SJSA1 (cell line): ENCODE results near the gene ARID2. TPM values are rescaled to one million over a fixed set of nuclear protein-coding genes. Genes with fewer than 3 reads are reported as not detected.
A peak's percentile ranks its signal among the peaks of the same experiment; 100 is the strongest.

Source experiments
- DNase-seq, 2 experiments: peaks; one replicate each; pipeline ENCODE4 v3.0.0-alpha.2; 2015 to 2020; ENCODE audit warnings: low spot score in 2 of 2, low read depth in 1 of 2
- H3K27ac ChIP-seq: fragments of 250-450 bp; sonication (Bioruptor Pico); 2 replicates; pipeline ENCODE4 v1.5.1; 2020; ENCODE audit warnings: mild to moderate bottlenecking, moderate library complexity
- H3K27me3 ChIP-seq: fragments of 250-450 bp; sonication (Bioruptor Pico); replicated peaks from 2 replicates; pipeline ENCODE4 v1.5.1; 2020; ENCODE audit warnings: mild to moderate bottlenecking, moderate library complexity
- H3K36me3 ChIP-seq: fragments of 250-450 bp; sonication (Bioruptor Pico); 2 replicates; pipeline ENCODE4 v1.5.1; 2020; ENCODE audit warnings: mild to moderate bottlenecking
- H3K4me1 ChIP-seq: fragments of 250-450 bp; sonication (Bioruptor Pico); replicated peaks from 2 replicates; pipeline ENCODE4 v1.6.1; 2021; ENCODE audit warnings: mild to moderate bottlenecking
- H3K4me3 ChIP-seq: fragments of 250-450 bp; sonication (Bioruptor Pico); 2 replicates; pipeline ENCODE4 v1.5.1; 2020; ENCODE audit warnings: mild to moderate bottlenecking
- H3K9me3 ChIP-seq: fragments of 250-450 bp; sonication (Bioruptor Pico); replicated peaks from 2 replicates; pipeline ENCODE4 v1.5.1; 2020; ENCODE audit warnings: mild to moderate bottlenecking
- total RNA-seq: library from RNA; depleted of rRNA; stranded (reverse); fragments of >200 nt; shearing (Covaris generic); gene quantifications from 2 replicates; pipeline ENCODE4 v1.2.3, GENCODE V29; 2014

The ARID2 gene
- total RNA-seq, 1 experiment from 2014 or later, result 12.0 TPM

DNA sequence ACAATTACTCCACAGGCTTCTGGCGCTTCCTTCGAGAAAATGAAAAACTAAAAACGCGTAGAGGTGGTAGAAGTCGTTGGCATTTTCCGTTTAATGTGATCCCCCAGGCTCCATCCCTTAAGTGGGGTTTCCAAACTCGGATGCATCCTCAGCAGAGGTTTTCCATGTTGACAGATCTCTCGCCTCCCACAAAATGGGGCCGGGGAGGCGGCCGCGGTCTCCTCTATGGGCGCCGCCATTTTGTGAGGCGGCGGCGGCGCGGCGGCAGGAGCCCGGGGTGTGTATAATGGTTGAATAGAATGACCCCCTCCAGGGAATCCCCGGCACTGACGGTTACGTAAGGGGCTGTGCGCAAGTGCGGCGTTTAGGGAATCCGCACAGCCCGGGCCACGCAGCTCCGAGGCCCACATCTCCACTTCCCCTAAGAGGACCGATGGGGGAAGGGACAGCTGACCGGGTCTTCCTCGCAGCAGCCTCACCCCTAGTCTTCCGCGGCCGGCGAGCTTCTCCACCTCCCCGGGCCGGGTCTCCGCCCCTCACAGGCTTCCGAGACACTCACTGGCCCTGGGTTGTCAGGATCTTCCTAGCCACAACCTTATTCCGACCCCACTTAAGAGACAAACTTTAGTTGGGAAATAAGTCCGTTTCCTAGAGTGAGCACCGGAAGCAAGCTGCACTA, 2.1 kb upstream of the ARID2 start:
- Histone ChIP-seq H3K27me3 (no peaks in the 10 kb centered on the region), H3K4me1 (peaks cover 8% of the 10 kb centered on the region; the same call in 1 of the 2 replicates), H3K36me3 (peaks cover 12% of the 10 kb centered on the region), H3K4me3 (peak overlapping the region; percentile 69), H3K27ac (peak overlapping the region; percentile 88), H3K9me3 (no peaks in the 10 kb centered on the region)
- peak; percentile 97 for DNase-seq

DNA sequence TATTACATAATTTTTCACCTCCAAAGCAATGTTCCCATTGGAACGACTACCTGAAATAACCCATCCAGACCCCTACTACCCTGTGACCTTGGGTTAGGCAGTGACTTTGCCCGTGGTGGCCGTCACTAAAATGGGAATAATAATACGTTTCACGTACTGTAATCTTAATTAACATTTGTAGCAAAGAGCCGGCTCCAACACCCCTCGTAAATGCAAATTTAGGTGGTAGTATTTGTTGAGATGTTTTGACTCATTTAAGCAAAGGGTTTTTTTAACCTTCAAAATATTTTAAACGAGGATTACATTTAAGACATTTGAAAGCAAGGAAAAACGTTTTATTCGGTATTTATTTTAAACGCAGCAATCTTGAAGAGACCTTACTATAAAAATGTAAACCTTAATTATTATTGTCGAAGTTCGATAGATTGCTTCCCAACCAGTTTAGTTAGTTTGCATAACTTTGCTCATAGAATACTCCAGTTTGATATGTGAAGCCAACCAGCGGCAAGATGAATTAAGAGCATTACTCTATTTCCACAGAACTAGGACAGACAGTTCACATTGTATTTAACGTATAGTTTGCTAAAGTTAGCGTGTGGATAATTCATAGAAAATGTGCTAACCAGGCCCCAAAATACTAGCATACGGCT, 1.4 kb upstream of the ARID2 start:
- Histone ChIP-seq H3K4me3 (peak overlapping the region; percentile 69), H3K27ac (peak overlapping the region; percentile 88), H3K4me1 (peaks cover 8% of the 10 kb centered on the region; the same call in 1 of the 2 replicates), H3K36me3 (peaks cover 16% of the 10 kb centered on the region), H3K27me3 (no peaks in the 10 kb centered on the region), H3K9me3 (no peaks in the 10 kb centered on the region)
- no peak for DNase-seq

DNA sequence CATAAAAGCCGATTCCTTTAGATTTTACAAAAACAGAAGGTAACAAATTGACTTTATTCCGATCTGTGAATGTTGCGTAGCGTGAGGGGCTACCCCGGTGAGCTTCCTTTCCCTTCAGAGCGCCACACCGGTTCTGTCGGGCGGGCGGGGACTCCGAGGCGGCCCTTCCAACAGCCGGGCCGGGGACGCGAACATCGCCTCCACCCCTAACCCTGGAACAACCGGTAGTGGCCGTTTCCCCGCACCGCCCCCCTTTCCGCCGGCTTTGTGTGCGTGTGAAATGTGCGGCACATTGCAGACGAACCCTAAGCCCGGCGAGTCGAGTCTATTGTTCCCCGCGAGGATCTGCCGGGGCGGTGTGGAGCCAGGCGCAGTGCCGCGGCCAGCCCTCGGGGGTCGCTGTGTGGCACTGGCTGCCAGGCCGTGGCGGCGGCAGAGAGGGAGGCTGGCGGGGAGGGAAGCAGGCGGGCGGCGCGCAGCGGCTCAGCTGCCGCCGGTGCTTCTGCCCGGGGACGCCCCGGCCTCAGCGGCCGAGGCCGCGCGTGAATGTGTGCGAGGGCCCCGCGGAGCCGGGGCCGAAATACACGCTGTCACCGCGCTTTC, 775 bp upstream of the ARID2 start:
- Histone ChIP-seq H3K4me1 (peaks cover 8% of the 10 kb centered on the region; the same call in 1 of the 2 replicates), H3K4me3 (peak overlapping the region; percentile 69), H3K27ac (peak overlapping the region; percentile 88), H3K9me3 (no peaks in the 10 kb centered on the region), H3K27me3 (no peaks in the 10 kb centered on the region), H3K36me3 (peaks cover 23% of the 10 kb centered on the region)
- DNase-seq, result peak; percentile 95 to 97

DNA sequence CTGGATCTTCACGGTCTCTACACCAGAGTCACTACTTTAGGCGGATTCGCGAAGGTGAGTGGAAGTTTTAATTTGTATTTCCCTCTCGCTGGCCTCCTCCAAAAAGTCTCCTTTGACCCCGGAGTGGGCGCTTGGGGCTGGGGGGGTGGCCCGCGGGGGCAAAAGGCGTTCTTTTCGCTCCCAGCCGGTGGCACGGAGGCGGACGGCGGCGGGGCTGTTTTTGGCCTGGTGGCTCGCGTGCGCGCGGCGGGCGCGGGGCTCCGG, 510 bp downstream of the ARID2 start:
- H3K9me3 ChIP-seq, result no peaks in the 10 kb centered on the region
- H3K27me3 ChIP-seq, result no peaks in the 10 kb centered on the region
- DNase-seq, result no peak
- H3K4me3 ChIP-seq, result peak overlapping the region; percentile 69
- H3K27ac ChIP-seq, result peak overlapping the region; percentile 88
- peaks cover 25% of the 10 kb centered on the region for H3K36me3 ChIP-seq
- H3K4me1 ChIP-seq, result peaks cover 8% of the 10 kb centered on the region; the same call in 1 of the 2 replicates

DNA sequence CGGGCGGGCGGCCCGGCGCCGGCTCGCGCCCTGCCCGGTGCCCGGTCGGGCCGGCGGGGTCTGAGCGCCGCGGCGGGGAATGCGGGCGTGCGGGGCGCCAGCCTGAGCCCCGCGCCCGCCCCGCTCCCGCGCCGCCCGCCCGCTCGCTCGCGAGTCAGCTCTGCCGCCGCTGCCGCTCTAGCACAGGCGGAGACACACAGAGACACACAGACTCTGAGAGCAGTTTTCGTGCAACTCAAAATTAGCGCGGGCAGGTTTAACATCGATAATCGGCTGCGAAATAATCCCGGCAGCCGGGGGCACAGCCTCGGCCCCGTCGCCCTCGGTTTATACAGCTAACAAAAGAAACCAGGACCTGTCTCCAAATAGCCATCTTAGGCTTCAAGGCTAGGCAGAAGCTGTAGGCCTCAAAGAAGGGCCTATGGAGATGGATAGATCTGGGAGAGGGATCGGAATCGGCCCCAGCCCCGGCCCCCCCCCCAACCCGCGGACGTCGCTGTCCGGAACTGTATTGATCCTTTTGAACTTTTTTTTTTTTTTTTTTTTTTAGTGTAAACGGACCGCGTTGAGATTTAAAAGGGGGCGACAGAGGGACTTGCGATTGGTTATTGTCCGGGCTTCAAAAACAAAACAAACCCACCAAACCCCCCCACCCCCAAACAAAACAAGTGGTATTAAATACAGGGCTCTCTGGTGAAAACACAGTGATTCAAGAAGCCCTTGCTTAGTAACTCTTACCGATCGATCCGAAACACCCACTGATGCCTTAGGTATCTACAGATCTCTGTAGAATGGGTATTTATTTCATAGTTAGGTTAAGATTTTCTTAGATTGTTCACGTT, 1.1 kb downstream of the ARID2 start:
- DNase-seq, result peak; percentile 46 to 67
- H3K27me3 ChIP-seq, result no peaks in the 10 kb centered on the region
- H3K4me1 ChIP-seq, result peaks cover 8% of the 10 kb centered on the region; the same call in 1 of the 2 replicates
- H3K9me3 ChIP-seq, result no peaks in the 10 kb centered on the region
- peak overlapping the region; percentile 69 for H3K4me3 ChIP-seq
- H3K27ac ChIP-seq, result peak overlapping the region; percentile 60
- peaks cover 25% of the 10 kb centered on the region for H3K36me3 ChIP-seq

DNA sequence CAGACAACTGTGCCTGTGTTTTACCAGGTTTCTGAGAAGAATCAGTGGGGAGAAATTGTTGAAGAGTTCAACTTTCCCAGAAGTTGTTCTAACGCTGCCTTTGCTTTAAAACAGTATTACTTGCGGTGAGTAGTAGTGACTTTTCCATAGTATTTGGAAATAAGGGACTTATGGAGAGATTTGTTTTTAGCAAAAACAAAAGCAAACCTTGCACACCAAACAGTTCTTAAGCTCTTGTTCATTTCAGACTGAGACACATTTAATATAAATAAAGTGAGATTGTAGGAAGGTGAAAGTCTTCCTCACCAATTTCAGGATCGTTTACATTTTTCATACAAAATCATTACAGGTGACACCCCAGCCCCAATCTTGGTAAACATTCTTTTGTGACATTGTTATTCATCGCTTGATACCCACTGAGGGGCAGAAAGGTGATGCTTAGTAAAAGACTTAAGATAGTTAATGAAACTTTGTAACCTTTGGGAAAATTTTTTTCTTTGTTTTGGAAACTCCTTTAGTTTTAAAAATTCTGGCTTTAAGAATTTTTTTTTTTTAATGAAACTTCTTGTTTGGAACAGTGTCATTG, 1.8 kb downstream of the ARID2 start:
- no peak for DNase-seq
- Histone ChIP-seq H3K27me3 (no peaks in the 10 kb centered on the region), H3K4me1 (peaks cover 8% of the 10 kb centered on the region; the same call in 1 of the 2 replicates), H3K36me3 (peaks cover 25% of the 10 kb centered on the region), H3K27ac (peak overlapping the region; percentile 22; the same call in 1 of the 2 replicates), H3K4me3 (peak overlapping the region; percentile 69), H3K9me3 (no peaks in the 10 kb centered on the region)

DNA sequence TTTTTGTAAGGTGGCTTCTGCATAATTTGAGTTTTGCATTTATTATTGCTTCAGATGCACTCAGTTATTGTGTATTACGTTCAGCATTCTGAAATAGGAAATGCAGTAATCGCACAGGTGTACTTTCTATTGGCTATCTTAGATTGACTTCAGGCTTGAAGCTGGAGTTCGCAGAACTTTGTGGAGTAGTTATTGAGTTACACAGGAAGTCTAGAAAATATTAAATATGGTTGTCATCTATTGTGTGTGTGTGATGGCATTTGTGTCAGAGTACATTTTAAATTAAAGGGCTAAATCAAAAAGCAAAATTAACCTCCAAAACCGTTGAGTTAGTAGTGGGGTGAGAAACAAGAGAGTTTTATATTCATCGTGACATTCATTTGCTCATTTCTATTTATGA, 2.7 kb downstream of the ARID2 start:
- Histone ChIP-seq H3K4me3 (no peak overlapping the region), H3K4me1 (peaks cover 8% of the 10 kb centered on the region; the same call in 1 of the 2 replicates), H3K9me3 (no peaks in the 10 kb centered on the region), H3K27me3 (no peaks in the 10 kb centered on the region), H3K36me3 (peaks cover 29% of the 10 kb centered on the region), H3K27ac (no peak overlapping the region)
- DNase-seq, result no peak

DNA sequence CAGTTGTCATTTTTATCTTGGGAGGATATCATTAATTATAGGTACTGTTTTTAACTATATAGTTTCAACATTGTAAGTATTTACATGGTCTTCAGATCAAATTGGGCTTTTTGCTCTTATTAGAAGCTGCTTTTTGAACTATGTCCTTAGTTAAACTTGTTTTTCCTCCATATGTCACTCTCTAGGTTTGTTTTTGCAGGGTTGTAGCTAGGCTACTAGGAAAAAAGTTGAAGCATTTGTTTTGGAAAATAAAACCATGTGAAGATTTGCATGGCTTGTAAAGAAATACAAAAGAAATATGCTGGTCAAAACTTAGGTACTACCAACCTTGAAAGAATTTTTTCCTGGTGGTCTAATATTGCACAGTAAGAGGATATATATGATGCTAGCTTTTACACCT, 3.4 kb downstream of the ARID2 start:
- no peaks in the 10 kb centered on the region for H3K9me3 ChIP-seq
- H3K36me3 ChIP-seq, result peaks cover 34% of the 10 kb centered on the region
- no peak overlapping the region for H3K27ac ChIP-seq
- no peak overlapping the region for H3K4me3 ChIP-seq
- no peak for DNase-seq
- H3K4me1 ChIP-seq, result peaks cover 8% of the 10 kb centered on the region; the same call in 1 of the 2 replicates
- H3K27me3 ChIP-seq, result no peaks in the 10 kb centered on the region

DNA sequence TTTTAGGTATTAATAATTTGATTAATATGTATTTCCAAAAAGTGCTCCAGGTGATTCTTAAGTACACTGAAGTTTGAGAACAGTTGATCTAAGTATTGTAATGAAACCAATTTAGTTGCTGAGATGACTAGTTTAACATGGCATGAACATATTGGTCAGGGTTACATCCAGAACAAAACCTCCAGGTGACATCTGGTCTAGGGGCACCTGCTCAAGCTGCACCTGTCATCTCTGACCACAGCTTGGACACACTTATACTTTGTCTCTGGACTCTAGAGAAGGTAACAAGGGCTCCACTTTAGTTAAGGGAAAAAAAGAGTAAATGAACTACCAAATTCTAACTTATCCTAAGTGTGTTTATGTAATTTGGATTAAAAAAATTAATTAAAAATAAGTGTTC, 8.1 kb downstream of the ARID2 start:
- no peak for DNase-seq
- no peaks in the 10 kb centered on the region for H3K4me1 ChIP-seq
- no peak overlapping the region for H3K27ac ChIP-seq
- peaks cover 26% of the 10 kb centered on the region for H3K36me3 ChIP-seq
- no peaks in the 10 kb centered on the region for H3K27me3 ChIP-seq
- peaks cover 2% of the 10 kb centered on the region; the same call in 1 of the 2 replicates for H3K9me3 ChIP-seq
- no peak overlapping the region for H3K4me3 ChIP-seq

DNA sequence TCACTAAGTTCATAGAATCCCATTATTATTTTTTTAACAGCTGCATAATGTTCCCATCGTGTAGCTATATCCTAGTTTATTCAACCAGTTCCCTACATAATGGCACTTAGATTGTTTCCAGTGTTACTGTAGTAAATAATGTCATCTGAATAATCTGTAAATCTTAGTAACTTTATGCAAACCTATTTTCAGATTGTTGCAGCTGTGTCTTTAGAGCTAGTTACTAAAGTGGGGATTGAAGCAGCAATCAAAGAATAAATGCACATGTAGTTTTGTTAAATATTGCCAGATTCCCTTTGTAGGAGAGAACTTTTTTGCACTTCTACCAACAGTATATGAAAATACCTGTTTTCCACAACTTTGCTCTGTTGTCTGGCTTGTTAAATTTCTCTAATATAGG, 13.1 kb downstream of the ARID2 start:
- Histone ChIP-seq H3K36me3 (peaks cover 12% of the 10 kb centered on the region), H3K27ac (no peak overlapping the region), H3K9me3 (peaks cover 4% of the 10 kb centered on the region; the same call in 1 of the 2 replicates), H3K4me3 (no peak overlapping the region), H3K27me3 (no peaks in the 10 kb centered on the region), H3K4me1 (no peaks in the 10 kb centered on the region)
- no peak for DNase-seq

DNA sequence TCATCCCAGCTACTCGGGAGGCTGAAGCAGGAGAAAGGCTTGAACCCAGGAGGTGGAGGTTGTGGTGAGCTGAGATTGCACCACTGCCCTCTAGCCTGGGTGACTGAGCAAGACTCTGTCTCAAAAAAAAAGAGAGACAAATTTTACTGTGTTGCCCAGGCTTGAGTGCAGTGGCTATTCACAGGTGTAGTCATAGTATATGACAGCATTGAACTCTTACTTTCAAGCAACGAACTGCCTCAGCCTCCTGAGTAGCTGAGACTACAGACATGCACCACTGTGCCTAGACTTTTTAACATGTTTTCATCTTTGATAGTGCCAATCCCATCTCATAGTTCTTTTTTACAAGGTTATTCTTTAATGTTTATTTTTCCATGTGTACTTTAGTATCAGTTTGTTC, 13.7 kb downstream of the ARID2 start:
- H3K4me3 ChIP-seq, result no peak overlapping the region
- no peak for DNase-seq
- H3K9me3 ChIP-seq, result peaks cover 4% of the 10 kb centered on the region; the same call in 1 of the 2 replicates
- no peaks in the 10 kb centered on the region for H3K4me1 ChIP-seq
- no peak overlapping the region for H3K27ac ChIP-seq
- no peaks in the 10 kb centered on the region for H3K27me3 ChIP-seq
- peaks cover 10% of the 10 kb centered on the region for H3K36me3 ChIP-seq

DNA sequence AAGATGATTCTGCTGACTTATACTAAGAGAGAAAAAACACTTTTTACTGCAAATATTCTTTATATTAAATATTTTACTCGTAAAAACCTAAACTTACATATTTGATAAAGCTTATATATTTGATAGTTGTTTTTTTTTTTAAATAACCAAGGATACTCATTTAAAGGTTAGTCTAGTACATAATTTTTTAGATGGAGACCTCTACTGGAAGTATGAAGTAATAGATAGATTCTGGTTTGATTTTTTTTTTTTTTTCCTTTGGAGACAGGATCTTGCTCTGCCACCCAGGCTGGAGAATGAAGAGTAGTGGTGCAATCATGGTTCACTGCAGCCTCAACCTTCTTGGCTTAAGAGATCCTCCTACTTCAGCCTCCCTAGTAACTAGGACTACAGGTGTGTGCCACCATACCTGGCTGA, 16.4 kb downstream of the ARID2 start:
- Histone ChIP-seq H3K36me3 (peaks cover 19% of the 10 kb centered on the region), H3K27me3 (no peaks in the 10 kb centered on the region), H3K27ac (no peak overlapping the region), H3K4me1 (no peaks in the 10 kb centered on the region), H3K9me3 (peaks cover 4% of the 10 kb centered on the region; the same call in 1 of the 2 replicates), H3K4me3 (no peak overlapping the region)
- no peak for DNase-seq

DNA sequence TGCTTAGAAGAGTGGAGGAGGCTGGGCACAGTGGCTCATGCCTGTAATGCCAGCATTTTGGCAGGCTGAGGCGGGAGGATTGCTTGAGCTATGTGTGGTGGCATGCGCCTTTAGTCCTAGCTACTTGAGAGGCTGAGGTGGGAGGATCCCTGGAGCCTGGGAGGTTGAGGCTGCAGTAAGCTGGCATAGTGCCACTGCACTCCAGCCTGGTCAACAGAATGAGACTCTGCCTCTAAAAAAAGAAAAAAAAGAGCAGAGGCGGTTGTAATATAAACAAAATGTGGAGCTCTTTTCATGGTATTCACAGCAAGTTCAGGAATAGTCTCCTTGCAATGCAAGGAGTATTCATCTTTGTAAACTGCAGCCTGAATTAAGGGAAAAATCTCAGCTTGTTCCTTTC, 27.2 kb downstream of the ARID2 start:
- H3K36me3 ChIP-seq, result no peaks in the 10 kb centered on the region
- H3K27ac ChIP-seq, result no peak overlapping the region
- no peak overlapping the region for H3K4me3 ChIP-seq
- no peaks in the 10 kb centered on the region for H3K4me1 ChIP-seq
- DNase-seq, result peak in 1 of 2 experiments; percentile 7
- no peaks in the 10 kb centered on the region for H3K27me3 ChIP-seq
- H3K9me3 ChIP-seq, result no peaks in the 10 kb centered on the region
